Astrocyte (in vitro differentiated cells and primary cell): Measurements from ENCODE around the gene UGT1A3.

Experiments used
- EZH2 ChIP-seq: IDR thresholded peaks from 2 replicates; pipeline ENCODE4 v1.6.1; 2012; ENCODE audit warnings: mild to moderate bottlenecking, low read length, inconsistent platforms; ENCODE audit not compliant: insufficient read depth
- TF ChIP-seq, protein P1 (sequence below): IDR thresholded peaks from 2 replicates; pipeline ENCODE4 v1.5.1; 2011; ENCODE audit warnings: low read depth, mild to moderate bottlenecking, inconsistent platforms, low read length, moderate library complexity; ENCODE audit not compliant: insufficient read depth

DNA sequence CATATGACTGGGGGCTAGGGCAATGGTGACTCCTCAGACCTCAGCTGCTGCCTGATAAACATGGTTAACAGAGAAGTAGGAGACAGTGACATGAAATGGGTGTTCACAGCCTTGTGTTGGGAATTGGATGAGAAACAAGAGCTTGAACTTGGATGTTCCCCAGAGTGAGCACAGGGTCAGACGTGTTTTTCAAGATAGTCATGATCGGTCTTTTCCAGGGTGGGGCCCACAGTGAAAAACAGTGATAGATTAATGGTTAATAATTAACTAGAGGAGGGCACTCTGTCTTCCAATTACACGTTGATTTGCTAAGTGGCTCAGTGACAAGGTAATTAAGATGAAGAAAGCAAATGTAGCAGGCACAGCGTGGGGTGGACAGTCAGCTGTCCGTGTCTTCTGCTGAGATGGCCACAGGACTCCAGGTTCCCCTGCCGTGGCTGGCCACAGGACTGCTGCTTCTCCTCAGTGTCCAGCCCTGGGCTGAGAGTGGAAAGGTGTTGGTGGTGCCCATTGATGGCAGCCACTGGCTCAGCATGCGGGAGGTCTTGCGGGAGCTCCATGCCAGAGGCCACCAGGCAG lies at the start of gene UGT1A3:
- TF ChIP-seq, protein P1, sequence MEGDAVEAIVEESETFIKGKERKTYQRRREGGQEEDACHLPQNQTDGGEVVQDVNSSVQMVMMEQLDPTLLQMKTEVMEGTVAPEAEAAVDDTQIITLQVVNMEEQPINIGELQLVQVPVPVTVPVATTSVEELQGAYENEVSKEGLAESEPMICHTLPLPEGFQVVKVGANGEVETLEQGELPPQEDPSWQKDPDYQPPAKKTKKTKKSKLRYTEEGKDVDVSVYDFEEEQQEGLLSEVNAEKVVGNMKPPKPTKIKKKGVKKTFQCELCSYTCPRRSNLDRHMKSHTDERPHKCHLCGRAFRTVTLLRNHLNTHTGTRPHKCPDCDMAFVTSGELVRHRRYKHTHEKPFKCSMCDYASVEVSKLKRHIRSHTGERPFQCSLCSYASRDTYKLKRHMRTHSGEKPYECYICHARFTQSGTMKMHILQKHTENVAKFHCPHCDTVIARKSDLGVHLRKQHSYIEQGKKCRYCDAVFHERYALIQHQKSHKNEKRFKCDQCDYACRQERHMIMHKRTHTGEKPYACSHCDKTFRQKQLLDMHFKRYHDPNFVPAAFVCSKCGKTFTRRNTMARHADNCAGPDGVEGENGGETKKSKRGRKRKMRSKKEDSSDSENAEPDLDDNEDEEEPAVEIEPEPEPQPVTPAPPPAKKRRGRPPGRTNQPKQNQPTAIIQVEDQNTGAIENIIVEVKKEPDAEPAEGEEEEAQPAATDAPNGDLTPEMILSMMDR: no peak
- no peak for TF ChIP-seq EZH2
